Esophagus muscularis mucosa (tissue), 4 donors: ENCODE measurements around the gene CHRNA9. TPM values are rescaled to one million over a fixed set of nuclear protein-coding genes. Genes with fewer than 3 reads are reported as not detected.

Experiments
- DNase-seq: peaks from one replicate; pipeline ENCODE4 v3.0.0-alpha.2; 2017; ENCODE audit errors: extremely low spot score
- H3K27ac ChIP-seq, 4 donors: fragments of 200-600 bp; sonication (generic); replicated peaks in 1 of 4; 1 replicate in 3 of 4; 2 replicates in 1 of 4; pipeline ENCODE4 v1.5.1; 2016 to 2019; ENCODE audit warnings: mild to moderate bottlenecking in 1 of 4
- H3K27me3 ChIP-seq, 4 donors: fragments of 200-600 bp; sonication (generic); one replicate each; pipeline versions ENCODE4 v1.5.1 to v1.6.0; 2016 to 2019
- H3K36me3 ChIP-seq, 4 donors: fragments of 200-600 bp; sonication (generic); one replicate each; pipeline ENCODE4 v1.5.1; 2016 to 2019
- H3K4me1 ChIP-seq, 4 donors: fragments of 200-600 bp; sonication (generic); one replicate each; pipeline ENCODE4 v1.5.1; 2016 to 2019
- H3K4me3 ChIP-seq, 4 donors: fragments of 200-600 bp; sonication (generic); 1 replicate in 2 of 4; 2 replicates in 2 of 4; pipeline ENCODE4 v1.5.1; 2016 to 2019; ENCODE audit warnings: mild to moderate bottlenecking in 4 of 4, moderate library complexity in 1 of 4
- H3K9me3 ChIP-seq, 4 donors: fragments of 200-600 bp; sonication (generic); 1 replicate in 3 of 4; 2 replicates in 1 of 4; pipeline ENCODE4 v1.5.1; 2016 to 2019
- EP300 ChIP-seq: sonication (generic); formaldehyde crosslinking; IDR thresholded peaks from one replicate; pipeline ENCODE4 v1.6.1; 2017; ENCODE audit warnings: antibody characterized with exemption
- POLR2A ChIP-seq: fragments of 450-650 bp; IDR thresholded peaks from one replicate; pipeline ENCODE4 v1.6.1; 2017; ENCODE audit warnings: antibody characterized with exemption, moderate library complexity, mild to moderate bottlenecking, low read depth
- POLR2AphosphoS5 ChIP-seq, 2 donors: sonication (generic); formaldehyde crosslinking; IDR thresholded peaks; one replicate each; pipeline ENCODE4 v1.6.1; 2017; ENCODE audit warnings: antibody characterized with exemption in 2 of 2
- WGBS: methylation state at CpG from one replicate; pipeline ENCODE4 v1.1.5; 2018; 5-methylcytosine and 5-hydroxymethylcytosine counted together
- intact Hi-C: fragments of 100-400 bp; cut with DNase I; formaldehyde crosslinking; loops from one replicate; pipeline ENCODE4 v1.15.1; 2023
- small RNA-seq, 3 donors: library from RNA; depleted of rRNA; stranded (forward); fragments of <200 nt; gene quantifications; one replicate each; pipeline ENCODE3, GENCODE V24; 2016
- total RNA-seq, 4 donors: library from RNA; depleted of rRNA; stranded (reverse); fragments of >200 nt; gene quantifications; one replicate each; pipeline versions ENCODE4 v1.1.0 to v1.2.1, GENCODE V29; 2016
- TF ChIP-seq, protein P1 (sequence below), 3 experiments: fragments of 200-600 bp in 2 of 3; fragments of 450-650 bp in 1 of 3; sonication (generic) in 2 of 3; IDR thresholded peaks; one replicate each; pipeline ENCODE4 v1.5.1; 2017 to 2019; ENCODE audit warnings: antibody characterized with exemption in 3 of 3, mild to moderate bottlenecking in 2 of 3, moderate library complexity in 1 of 3

CHRNA9 gene
- total RNA-seq, 4 donors from 2014 or later: 0.11 TPM; not detected in 3

DNA sequence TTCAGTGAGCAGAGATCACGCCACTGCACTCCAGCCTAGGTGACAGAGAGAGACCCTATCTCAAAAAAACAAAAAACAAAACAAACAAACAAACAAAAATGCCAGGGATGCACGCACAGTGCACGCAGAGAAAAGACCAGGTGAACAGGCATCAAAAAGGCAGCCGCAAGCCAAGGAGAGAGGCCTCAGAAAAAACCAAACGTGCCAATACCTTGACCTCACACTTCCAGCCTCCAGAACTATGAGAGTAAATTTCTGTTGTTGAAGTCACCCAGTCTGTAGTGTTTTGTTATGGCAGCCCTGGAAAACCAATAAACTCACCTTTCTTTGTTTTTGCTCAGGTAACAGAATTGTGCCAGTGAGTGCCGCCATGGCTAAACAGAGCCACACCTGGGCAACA is 66.0 kb downstream of the CHRNA9 start:
- no peaks in the 10 kb centered on the region for H3K36me3 ChIP-seq
- no peaks in the 10 kb centered on the region for H3K9me3 ChIP-seq
- no peaks in the 10 kb centered on the region for H3K27me3 ChIP-seq
- WGBS: 95% methylated on average over 6 of the region's 6 CpGs
- H3K4me1 ChIP-seq: peaks cover 3 to 8% (median 6%) of the 10 kb centered on the region in 4 donors
- intact Hi-C loops: no loop called here
- TF ChIP-seq, protein P1, sequence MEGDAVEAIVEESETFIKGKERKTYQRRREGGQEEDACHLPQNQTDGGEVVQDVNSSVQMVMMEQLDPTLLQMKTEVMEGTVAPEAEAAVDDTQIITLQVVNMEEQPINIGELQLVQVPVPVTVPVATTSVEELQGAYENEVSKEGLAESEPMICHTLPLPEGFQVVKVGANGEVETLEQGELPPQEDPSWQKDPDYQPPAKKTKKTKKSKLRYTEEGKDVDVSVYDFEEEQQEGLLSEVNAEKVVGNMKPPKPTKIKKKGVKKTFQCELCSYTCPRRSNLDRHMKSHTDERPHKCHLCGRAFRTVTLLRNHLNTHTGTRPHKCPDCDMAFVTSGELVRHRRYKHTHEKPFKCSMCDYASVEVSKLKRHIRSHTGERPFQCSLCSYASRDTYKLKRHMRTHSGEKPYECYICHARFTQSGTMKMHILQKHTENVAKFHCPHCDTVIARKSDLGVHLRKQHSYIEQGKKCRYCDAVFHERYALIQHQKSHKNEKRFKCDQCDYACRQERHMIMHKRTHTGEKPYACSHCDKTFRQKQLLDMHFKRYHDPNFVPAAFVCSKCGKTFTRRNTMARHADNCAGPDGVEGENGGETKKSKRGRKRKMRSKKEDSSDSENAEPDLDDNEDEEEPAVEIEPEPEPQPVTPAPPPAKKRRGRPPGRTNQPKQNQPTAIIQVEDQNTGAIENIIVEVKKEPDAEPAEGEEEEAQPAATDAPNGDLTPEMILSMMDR (IDR thresholded peaks at IDR 0.05): no peak
- DNase-seq: no peak
- H3K4me3 ChIP-seq: no peak overlapping the region
- no peak overlapping the region for H3K27ac ChIP-seq

DNA sequence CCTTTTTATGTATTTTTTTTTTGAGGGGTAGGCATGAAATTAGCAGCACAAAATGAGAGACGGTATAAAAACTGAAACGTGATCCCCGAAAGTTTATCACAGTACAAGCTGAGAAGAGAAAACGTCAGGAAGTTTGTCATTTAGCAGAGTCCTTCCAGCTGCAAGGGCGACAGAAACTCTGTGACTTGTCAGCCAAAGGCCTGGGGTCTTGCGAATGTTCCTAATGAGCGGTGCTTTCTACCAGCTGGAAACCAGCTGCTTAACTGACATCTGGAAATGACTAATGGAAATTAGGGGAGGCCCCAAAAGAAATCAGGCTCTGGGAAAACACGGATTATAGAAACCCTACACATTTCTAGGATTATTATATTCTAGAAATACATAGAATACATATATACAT is 66.5 kb downstream of the CHRNA9 start:
- Histone ChIP-seq H3K4me1 (peaks cover 0 to 3% (median 1%) of the 10 kb centered on the region in 4 donors), H3K27ac (no peak overlapping the region), H3K27me3 (no peaks in the 10 kb centered on the region), H3K9me3 (no peaks in the 10 kb centered on the region), H3K4me3 (no peak overlapping the region), H3K36me3 (no peaks in the 10 kb centered on the region)
- 52% methylated on average over 8 of the region's 8 CpGs for WGBS
- no peak for DNase-seq
- no peak for TF ChIP-seq POLR2A
- TF ChIP-seq POLR2AphosphoS5 (IDR thresholded peaks at IDR 0.05): no peak
- TF ChIP-seq, protein P1 (IDR thresholded peaks at IDR 0.05): no peak
- no peak for TF ChIP-seq EP300
- intact Hi-C loops: no loop called here

DNA sequence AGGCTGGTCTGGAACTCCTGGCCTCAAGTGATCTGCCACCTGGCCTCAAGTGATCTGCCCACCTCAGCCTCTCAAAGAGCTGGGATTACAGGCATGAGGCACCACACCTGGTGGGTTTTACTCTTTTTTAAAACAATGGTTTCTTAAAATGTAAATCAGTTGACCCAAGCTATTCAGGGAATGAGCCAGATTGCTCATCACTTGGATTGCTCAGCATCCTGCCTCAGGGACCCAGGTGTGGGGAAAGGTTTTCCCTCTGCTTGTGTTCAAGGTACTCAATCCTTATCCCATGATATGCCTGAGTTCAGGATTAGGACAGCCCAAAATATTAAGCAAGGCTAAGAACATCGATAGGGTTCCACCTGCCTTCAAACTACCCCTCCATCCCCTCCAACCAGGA is 67.4 kb downstream of the CHRNA9 start:
- TF ChIP-seq EP300 (no peak), POLR2AphosphoS5 (IDR thresholded peaks at IDR 0.05) (no peak)
- TF ChIP-seq, protein P1 (IDR thresholded peaks at IDR 0.05): no peak
- DNase-seq: no peak
- H3K27ac ChIP-seq: no peak overlapping the region
- H3K4me3 ChIP-seq: no peak overlapping the region
- intact Hi-C loops: no loop called here
- WGBS: 85% methylated on average over 1 of the region's 1 CpG
- no peaks in the 10 kb centered on the region for H3K9me3 ChIP-seq
- H3K27me3 ChIP-seq: no peaks in the 10 kb centered on the region
- no peaks in the 10 kb centered on the region for H3K36me3 ChIP-seq
- no peaks in the 10 kb centered on the region for H3K4me1 ChIP-seq

DNA sequence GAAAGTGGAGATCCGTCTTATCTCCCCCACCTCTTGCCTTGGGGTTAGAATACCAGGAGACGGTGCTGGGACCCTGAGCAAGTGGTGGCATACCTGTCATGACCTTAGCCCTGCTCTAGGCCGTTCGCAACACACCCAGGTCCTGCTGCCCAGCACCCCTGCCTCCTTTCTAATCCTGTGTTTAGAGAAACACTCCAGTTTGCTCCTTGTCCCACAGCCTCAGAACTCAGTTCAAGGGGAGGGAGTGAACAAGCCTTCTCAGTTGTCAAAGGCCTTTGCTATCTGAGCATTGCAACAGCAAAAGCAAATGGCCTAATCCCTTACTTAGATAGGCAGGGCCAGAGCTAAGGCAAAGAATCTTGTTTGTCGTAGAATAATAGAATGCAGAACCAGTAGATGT is 67.9 kb downstream of the CHRNA9 start:
- Histone ChIP-seq H3K4me1 (no peaks in the 10 kb centered on the region), H3K4me3 (no peak overlapping the region), H3K27me3 (no peaks in the 10 kb centered on the region), H3K27ac (no peak overlapping the region), H3K36me3 (no peaks in the 10 kb centered on the region), H3K9me3 (no peaks in the 10 kb centered on the region)
- DNase-seq: no peak
- intact Hi-C loops: no loop called here
- 89% methylated on average over 5 of the region's 5 CpGs for WGBS
- TF ChIP-seq POLR2A: no peak
- no peak for TF ChIP-seq POLR2AphosphoS5 (IDR thresholded peaks at IDR 0.05)
- TF ChIP-seq, protein P1 (IDR thresholded peaks at IDR 0.05): no peak
- TF ChIP-seq EP300: no peak

Small RNA genes within 50 kb of the gene (small RNA-seq; reads per million reads assigned to genes)
- gene RNU7-74P: 0 reads per million in 3 donors

Other genes starting within 250 kb of the CHRNA9 start
- 1 to 10 TPM in 3 of 4 donors, under 1 TPM in 1; 0.13 to 3.6 (median 2.7) TPM for gene RHOH, start 138.3 kb upstream of the CHRNA9 start, total RNA-seq